ENCODE results near the gene SLF2.

DNA sequence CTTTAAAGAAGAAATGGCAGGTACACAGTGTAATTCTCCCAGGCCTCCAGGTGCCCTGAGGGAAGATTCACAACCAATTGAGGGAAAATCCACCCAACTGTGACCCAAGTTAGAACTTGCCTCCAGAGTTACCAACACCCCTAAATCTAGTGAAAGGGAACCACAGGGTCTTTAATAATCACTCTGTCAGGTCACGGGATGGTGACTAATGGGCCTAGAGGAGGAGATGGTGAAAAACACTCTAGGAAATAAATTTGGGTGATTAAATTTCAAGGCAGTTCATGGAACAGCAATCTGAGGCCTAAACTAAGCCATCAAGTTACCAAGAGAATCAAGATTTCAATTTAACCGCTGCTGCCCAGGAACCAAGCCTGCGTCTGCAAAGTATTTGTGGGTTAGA, 26.7 kb upstream of the SLF2 start:
- TF ChIP-seq, protein P1, sequence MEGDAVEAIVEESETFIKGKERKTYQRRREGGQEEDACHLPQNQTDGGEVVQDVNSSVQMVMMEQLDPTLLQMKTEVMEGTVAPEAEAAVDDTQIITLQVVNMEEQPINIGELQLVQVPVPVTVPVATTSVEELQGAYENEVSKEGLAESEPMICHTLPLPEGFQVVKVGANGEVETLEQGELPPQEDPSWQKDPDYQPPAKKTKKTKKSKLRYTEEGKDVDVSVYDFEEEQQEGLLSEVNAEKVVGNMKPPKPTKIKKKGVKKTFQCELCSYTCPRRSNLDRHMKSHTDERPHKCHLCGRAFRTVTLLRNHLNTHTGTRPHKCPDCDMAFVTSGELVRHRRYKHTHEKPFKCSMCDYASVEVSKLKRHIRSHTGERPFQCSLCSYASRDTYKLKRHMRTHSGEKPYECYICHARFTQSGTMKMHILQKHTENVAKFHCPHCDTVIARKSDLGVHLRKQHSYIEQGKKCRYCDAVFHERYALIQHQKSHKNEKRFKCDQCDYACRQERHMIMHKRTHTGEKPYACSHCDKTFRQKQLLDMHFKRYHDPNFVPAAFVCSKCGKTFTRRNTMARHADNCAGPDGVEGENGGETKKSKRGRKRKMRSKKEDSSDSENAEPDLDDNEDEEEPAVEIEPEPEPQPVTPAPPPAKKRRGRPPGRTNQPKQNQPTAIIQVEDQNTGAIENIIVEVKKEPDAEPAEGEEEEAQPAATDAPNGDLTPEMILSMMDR (conservative IDR thresholded peaks at IDR 0.05): no peak
- no peak for TF ChIP-seq EZH2 (IDR thresholded peaks at IDR 0.05; ENCODE audit: low read depth)

Data from PC-9 (cell line).